Activated CD4-positive, CD25-positive, alpha-beta regulatory T cell treated with anti-CD3 and anti-CD28 coated beads, Interleukin-2, amount 50 U/mL, for 16 hours (primary cell): ENCODE results near the gene TLE3.

Experiments
- DNase-seq: peaks from one replicate; pipeline ENCODE4 v3.0.0-alpha.2; 2020; ENCODE audit warnings: low read depth, low spot score

TLE3 gene

GRCh38 chr15:70048578-70049514 is 48.9 kb downstream of the TLE3 start:
- DNase-seq, result no peak

DNA sequence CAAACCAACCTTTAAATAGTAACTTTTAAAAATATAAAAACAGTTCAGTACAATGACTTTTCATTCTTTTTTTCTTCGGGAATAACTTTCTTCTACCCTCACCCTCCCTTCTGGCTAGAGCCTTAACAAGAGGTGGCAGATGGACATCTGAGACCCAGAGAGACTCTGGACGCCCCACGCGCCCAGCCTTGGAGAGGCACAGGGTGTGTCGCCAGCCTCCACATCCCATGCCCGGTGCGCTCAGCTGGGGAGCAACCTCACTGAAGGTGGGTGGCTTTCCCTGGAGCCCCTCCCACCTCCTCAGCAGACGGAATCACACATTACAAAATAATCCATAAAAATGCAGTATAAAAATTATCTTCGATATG is 49.5 kb downstream of the TLE3 start:
- no peak for DNase-seq

GRCh38 chr15:70047386-70048197 is 50.1 kb downstream of the TLE3 start:
- DNase-seq, result no peak

DNA sequence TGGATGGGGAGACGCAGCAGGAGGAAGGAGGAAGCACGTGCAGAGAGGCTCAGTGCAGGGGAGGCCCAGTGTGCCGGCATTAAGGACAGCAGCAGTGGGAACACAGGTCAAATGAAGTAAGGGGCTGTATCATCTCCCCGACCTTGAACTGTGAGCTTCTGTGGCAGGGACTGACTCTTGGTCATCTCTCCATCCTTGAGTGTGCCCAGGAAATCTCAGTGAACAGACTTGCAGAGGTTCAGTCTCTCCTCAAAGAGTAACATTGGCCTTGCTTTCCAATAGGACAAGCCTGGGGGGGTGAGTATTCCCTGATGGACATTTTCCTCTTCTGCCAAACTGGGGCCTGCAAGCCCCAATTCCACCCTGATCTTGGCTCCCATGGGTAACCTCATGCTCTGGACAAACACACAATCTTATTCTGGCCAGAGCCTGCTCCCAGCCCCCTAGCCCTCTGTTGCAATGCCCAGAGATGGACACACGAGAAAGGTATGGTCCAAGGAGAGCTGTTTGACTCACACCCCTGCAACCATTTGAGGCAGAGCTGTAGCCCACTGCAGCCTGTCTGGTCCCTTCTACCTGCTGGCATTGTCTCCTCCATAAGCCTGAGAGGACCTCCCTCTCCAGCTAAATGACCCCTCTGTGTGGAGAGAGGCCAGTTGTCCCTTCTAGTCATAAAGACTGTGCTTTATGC is 50.9 kb downstream of the TLE3 start:
- DNase-seq, result no peak

- no peak for DNase-seq
Measured at GRCh38 chr15:70045045-70045444, 52.7 kb downstream of the TLE3 start.

GRCh38 chr15:70044168-70044567 is 53.5 kb downstream of the TLE3 start:
- DNase-seq, result no peak

- DNase-seq, result no peak
Measured at GRCh38 chr15:70043590-70043989, 54.1 kb downstream of the TLE3 start.

DNA sequence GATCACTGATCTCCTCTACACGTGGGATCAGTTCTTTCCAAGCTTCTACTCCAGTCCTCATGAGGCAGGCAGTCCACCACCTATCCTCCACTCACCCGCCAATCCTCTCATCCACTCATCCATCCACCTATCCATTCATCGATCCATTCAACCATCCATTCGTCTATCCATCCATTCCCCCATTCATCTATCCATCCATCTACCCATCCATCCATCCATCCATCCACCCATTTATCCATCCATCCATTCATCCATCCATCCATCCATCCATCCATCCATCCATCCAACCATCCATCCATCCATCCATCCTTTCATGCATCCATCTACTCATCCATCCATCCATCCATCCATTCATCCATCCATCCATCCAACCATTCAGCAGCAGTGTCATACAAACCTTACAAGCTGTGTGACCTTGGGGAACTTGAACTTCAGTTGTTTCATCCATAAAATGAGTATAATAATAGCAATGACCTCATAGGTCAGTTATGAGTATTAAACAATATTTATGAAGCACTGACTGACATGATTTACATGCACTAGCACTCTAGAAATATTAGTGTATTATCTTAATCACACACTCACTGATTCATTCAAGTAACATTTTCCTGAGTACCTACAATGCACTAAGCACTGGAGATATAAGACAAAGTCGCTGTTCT is 55.0 kb downstream of the TLE3 start:
- no peak for DNase-seq

GRCh38 chr15:70039917-70040316 is 57.8 kb downstream of the TLE3 start:
- no peak for DNase-seq

DNA sequence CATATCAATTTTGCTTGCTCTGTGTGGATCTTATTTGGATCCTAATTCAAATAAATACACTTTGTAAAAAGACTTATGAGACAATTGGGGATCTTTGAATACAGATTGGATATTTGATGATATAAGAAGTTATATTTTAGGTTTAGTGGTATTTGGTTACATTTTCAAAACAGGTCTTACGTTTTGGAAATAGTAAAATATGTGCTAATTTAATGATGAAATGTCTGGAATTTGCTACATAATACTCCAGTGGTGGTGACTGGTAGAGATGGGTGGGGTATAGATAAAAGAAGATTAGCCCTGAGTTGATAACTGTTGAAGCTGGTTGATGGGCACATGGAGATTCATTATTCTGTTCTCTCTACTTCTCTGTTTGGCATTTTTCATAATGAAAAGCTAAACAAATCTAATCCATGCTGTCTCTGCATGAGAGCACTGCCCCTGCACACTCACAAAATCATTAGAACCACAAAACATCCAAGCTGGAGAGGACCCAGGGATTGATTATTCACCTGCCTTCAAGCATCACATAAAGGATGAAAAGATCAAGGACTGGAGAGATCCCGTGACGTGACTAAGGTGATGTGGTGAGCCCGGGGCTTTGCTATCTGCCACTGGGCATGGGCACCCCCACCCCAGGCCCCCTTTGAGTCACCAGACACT is 58.9 kb downstream of the TLE3 start:
- no peak for DNase-seq

DNA sequence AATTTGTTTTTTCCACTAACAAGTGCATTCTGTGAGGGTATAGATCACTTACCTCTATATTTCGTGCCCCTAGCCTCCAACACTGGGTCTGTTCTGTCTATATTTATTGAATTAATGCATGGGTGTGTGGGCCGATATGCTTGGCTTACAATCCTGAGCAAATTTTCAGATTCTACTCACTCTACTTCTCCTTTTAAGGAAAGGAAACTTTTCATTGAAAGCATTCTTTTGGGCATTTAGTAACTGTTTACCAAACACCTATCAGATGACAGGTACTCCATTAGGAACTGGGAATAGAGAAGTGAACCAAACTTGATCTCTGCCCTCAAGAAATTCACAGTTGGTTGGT is 60.5 kb downstream of the TLE3 start:
- no peak for DNase-seq

DNA sequence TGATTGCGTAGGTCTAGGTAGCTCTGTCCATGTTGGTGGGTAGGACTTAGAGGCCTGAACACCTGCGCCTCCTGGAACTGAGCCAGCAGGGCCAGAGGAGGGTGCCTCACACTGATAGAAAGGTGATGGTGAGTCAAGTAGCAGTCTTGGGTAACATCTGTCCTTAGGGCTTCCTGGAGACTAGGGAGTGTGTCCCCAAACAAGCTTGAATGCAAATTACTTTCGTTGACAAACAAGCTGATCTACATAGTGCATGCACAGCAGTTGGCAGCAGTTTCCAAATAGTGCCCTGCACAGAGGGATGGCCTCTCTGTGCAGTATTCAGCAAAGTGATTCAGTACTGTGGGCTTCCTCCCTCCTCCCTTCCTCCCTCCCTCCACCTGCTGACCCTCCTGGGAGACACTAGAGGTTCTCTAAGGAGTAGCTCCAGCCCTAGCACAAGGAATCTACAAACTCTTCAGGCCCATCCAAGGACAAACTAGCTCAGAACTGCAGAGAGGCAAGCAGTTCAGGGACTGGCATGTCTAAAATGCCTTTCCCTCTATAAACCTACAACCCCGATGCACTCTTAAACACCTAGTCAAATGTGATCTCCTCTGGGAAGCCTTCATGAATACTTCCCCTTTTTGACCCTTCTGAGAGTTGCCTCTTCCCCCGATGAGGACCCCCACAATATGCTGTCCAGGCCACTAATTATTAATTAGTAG is 61.0 kb downstream of the TLE3 start:
- no peak for DNase-seq

DNA sequence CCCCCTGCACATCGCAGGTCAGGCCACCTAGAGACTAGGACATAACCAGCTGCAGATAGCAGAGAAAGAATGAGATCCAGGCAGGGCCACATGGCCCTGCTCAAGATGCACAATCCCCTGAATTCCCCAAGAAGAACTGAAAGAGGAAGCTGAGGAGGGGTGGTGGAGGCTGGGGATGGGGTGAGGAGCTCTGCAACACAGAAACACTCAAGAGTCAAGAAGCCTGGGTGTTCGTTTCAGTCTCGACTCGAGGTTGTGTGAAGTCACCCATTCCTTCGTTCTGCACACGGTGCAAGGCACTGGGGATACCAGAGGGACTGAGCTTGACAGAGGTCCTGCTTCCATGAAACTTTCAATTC is 62.0 kb downstream of the TLE3 start:
- no peak for DNase-seq

GRCh38 chr15:70035051-70035718 is 62.5 kb downstream of the TLE3 start:
- DNase-seq, result no peak

DNA sequence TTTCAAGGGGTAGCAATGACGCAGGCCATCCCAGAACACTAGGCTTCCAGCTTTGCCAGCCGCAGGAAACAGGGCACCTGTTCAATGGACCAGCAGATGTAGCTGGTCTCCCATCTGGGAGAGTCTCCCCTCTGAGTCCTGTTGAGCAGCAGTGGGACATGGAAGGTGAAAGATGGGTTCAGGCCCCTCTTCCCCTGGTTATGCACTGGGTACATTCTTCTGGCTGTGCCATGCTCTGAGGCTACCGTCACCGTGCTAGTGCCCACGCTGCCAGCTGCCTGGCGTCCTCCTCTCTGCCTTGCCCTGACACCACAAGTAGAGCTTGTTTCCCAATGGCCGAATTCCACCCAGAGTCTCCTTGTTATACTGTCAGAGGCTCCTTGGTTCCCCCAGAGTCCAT is 63.1 kb downstream of the TLE3 start:
- no peak for DNase-seq

DNA sequence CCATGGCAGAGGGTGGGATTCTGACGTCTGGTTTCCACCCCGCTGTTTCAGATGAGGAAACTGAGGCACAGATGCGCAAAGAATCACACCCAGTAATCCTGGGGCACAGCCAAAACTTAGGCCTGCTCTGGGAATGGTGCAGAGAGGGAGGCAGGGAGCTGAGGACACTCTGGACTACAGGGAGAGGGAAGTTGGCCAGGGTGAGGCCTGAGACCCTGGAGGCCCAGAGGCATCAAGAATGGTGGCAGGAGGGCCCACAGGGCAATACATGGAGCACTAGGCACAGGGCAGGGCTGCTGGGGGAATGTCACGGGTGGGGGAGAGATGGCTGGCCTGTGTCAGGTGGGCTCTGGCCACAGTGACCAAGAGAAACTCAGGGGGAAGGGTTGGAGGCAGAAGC is 63.6 kb downstream of the TLE3 start:
- DNase-seq, result no peak

DNA sequence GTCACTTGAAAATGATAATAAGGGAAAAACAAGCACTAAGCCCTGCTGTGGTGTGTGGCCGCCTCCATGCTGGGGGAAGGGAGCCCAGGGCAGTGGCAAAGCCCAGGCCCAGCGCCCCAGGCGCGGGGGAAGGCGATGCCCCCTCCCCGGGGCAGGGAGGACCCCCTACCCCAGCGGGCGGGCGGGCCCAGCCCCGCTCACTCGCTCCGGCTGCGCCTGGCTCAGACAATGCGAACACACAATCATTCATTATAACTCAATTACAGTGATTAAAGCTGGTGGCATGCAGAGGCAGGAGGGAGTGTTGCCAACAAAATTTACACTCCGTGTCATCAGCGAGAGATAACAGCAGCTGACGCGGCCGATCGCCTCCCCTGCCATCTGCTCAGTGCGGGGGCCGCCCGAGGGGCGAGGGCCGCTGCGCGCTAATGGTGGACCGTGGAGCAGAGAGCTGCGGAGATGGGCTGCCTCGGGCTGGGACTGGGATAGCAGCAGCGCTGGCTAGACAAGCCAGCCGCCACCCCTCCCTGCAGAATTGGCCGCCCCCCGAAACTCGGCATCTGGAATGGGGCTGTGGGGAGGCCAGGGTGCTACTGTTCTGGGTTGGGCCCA is 64.1 kb downstream of the TLE3 start:
- DNase-seq, result no peak

GRCh38 chr15:70033109-70033508 is 64.6 kb downstream of the TLE3 start:
- DNase-seq, result no peak

DNA sequence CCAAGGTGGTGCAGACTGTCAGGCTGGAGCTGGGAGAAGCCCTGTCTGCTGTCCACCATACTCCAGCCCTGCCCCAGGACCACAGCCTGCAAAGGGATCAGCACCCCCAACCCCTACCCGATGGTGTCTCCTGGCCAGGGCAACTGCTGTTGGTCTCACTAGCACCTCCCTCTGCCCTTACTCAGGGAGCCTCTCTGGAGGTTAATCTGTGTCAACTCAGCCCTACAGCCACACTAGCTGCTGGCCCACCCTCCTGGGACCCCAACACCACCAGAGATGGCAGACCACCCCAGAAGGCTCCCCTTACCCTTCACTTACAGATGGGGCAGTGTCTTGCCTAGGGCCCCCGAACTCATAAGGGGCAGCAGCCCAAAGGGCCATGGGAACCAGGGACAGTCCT is 65.2 kb downstream of the TLE3 start:
- no peak for DNase-seq

GRCh38 chr15:70031713-70032112 is 66.0 kb downstream of the TLE3 start:
- DNase-seq, result no peak
